Endothelial cell of umbilical vein (primary cell): ENCODE measurements around the gene NAV2. TPM values are rescaled to one million over a fixed set of nuclear protein-coding genes. Genes with fewer than 3 reads are reported as not detected.

Source experiments
- BruUV-seq: library from RNA; stranded (reverse); fragments of 400-500 nt; replicated peaks from 2 replicates; lab custom pipeline; 2021; lab: Mats Ljungman, UMichigan
- CTCF ChIA-PET: fragments of 300-600, 350-600 bp; sonication (Branson Sonifier 250); formaldehyde crosslinking; loops from one replicate; lab custom pipeline; 2021; ENCODE audit warnings: antibody characterized with exemption, inconsistent platforms; lab: Charles Lee
- POLR2A ChIA-PET: fragments of 300-600, 350-600 bp; sonication (Branson Sonifier 250); formaldehyde crosslinking; loops from one replicate; lab custom pipeline; 2021; ENCODE audit warnings: antibody characterized with exemption, inconsistent platforms; lab: Charles Lee
- DNase-seq: peaks from one replicate; pipeline ENCODE4 v3.0.0-alpha.2; 2011; ENCODE audit warnings: low read depth, low spot score
- FAIRE-seq: peaks from 2 replicates; lab custom pipeline; 2011; peaks lifted over from hg19 to GRCh38; lab: Jason Lieb, UNC
- H2AFZ ChIP-seq: 2 replicates; pipeline ENCODE4 v1.6.0; 2012; ENCODE audit warnings: low read depth, low read length, control low read depth, inconsistent platforms
- H3K27ac ChIP-seq: 2 replicates; pipeline ENCODE4 v1.5.1; 2011; ENCODE audit warnings: low read depth, mild to moderate bottlenecking, control low read depth, low read length, moderate library complexity; ENCODE audit not compliant: insufficient read depth
- H3K27me3 ChIP-seq, 2 experiments: 2 replicates each; pipeline versions ENCODE4 v1.6.0 to v1.6.1; 2011; ENCODE audit warnings: low read length in 2 of 2, mixed read lengths in 1 of 2; ENCODE audit not compliant: control insufficient read depth in 2 of 2, insufficient read depth in 2 of 2
- H3K36me3 ChIP-seq, 2 experiments: 2 replicates in 1 of 2; 3 replicates in 1 of 2; pipeline ENCODE4 v1.5.1; 2011; ENCODE audit warnings: low read length in 2 of 2, mild to moderate bottlenecking in 1 of 2, moderate library complexity in 1 of 2; ENCODE audit not compliant: control insufficient read depth in 2 of 2, insufficient read depth in 2 of 2; ENCODE audit errors: extremely low read depth in 1 of 2
- H3K4me1 ChIP-seq: 3 replicates; pipeline ENCODE4 v1.5.1; 2011; ENCODE audit warnings: mild to moderate bottlenecking, low read length; ENCODE audit not compliant: control insufficient read depth, insufficient read depth; ENCODE audit errors: extremely low read depth
- H3K4me2 ChIP-seq: 2 replicates; pipeline ENCODE4 v1.6.1; 2011; ENCODE audit warnings: low read length, control low read depth, mixed read lengths; ENCODE audit not compliant: insufficient read depth
- H3K4me3 ChIP-seq, 3 experiments: fragments of 200-600 bp in 1 of 3; sonication (generic), shearing (Covaris generic) in 1 of 3; replicated peaks in 1 of 3; 2 replicates each; pipeline ENCODE4 v1.5.1; 2011 to 2016; ENCODE audit warnings: control low read depth in 3 of 3, low read length in 3 of 3, mild to moderate bottlenecking in 2 of 3, inconsistent platforms in 1 of 3, low read depth in 1 of 3, moderate library complexity in 1 of 3; ENCODE audit not compliant: insufficient read depth in 1 of 3
- H3K79me2 ChIP-seq: 2 replicates; pipeline ENCODE4 v1.6.0; 2012; ENCODE audit warnings: low read length, inconsistent platforms; ENCODE audit not compliant: control insufficient read depth, insufficient read depth
- H3K9ac ChIP-seq: replicated peaks from 2 replicates; pipeline ENCODE3; 2011; ENCODE audit warnings: low read length, control low read depth; ENCODE audit not compliant: insufficient read depth; ENCODE audit errors: extremely low read depth
- H3K9me1 ChIP-seq: replicated peaks from 3 replicates; pipeline ENCODE4 v1.6.0; 2011; ENCODE audit warnings: mild to moderate bottlenecking, low read length; ENCODE audit not compliant: control insufficient read depth, insufficient read depth; ENCODE audit errors: extremely low read depth
- H3K9me3 ChIP-seq: replicated peaks from 2 replicates; pipeline ENCODE4 v1.5.1; 2012; ENCODE audit warnings: low read length, inconsistent platforms; ENCODE audit not compliant: control insufficient read depth, insufficient read depth
- H4K20me1 ChIP-seq: replicated peaks from 2 replicates; pipeline ENCODE3; 2011; ENCODE audit warnings: mild to moderate bottlenecking, low read length; ENCODE audit not compliant: control insufficient read depth, insufficient read depth; ENCODE audit errors: extremely low read depth
- EZH2 ChIP-seq: IDR thresholded peaks from 2 replicates; pipeline ENCODE4 v1.6.1; 2012; ENCODE audit warnings: borderline replicate concordance, low read depth, mild to moderate bottlenecking, moderate library complexity, low read length, inconsistent platforms; ENCODE audit not compliant: severe bottlenecking
- MAX ChIP-seq: IDR thresholded peaks from 2 replicates; pipeline ENCODE4 v1.6.1; 2011; ENCODE audit not compliant: insufficient read depth, insufficient read length
- dilution Hi-C: fragments of 300-500 bp; cut with MboI; formaldehyde crosslinking; loops from one replicate; pipeline ENCODE4 v1.15.0; 2019; ENCODE audit warnings: low sequenced_read_pairs; ENCODE audit not compliant: extremely low pct_ligation_motif_present
- intact Hi-C: fragments of 100-400 bp; cut with micrococcal nuclease; formaldehyde crosslinking; loops from one replicate; pipeline ENCODE4 v1.10.0; 2022
- polyA plus RNA-seq, 4 experiments: library from polyadenylated mRNA; depleted of rRNA in 3 of 4; stranded (reverse) in 3 of 4; unstranded in 1 of 4; fragments of >200 nt; gene quantifications; 2 replicates each; pipeline versions ENCODE4 v1.2.1 to v1.2.3, GENCODE V29; 2011 to 2012; ENCODE audit warnings: missing spikeins in 1 of 4
- total RNA-seq: library from RNA; stranded (reverse); gene quantifications from 2 replicates; pipeline ENCODE4 v1.2.3, GENCODE V29; 2021
- TF ChIP-seq, protein P1 (sequence below), 2 donors: IDR thresholded peaks; 1 replicate in 1 of 2; 2 replicates in 1 of 2; pipeline ENCODE4 v1.5.1; 2011; ENCODE audit warnings: low read length in 2 of 2, mild to moderate bottlenecking in 2 of 2, moderate library complexity in 2 of 2, control low read depth in 1 of 2, inconsistent platforms in 1 of 2, low read depth in 1 of 2; ENCODE audit not compliant: insufficient read depth in 1 of 2; ENCODE audit errors: extremely low read depth in 1 of 2

NAV2 gene
- total and polyA plus RNA-seq, 2 donors (not counting 3 experiments of a cell fraction or from before 2014, with no cell fraction given): 10.9 to 68.0 TPM

- Histone ChIP-seq H3K27ac (no peak overlapping the region), H3K79me2 (no peaks in the 10 kb centered on the region), H2AFZ (no peak overlapping the region), H3K4me3 (no peak overlapping the region), H3K9me3 (no peaks in the 10 kb centered on the region), H3K27me3 (peaks cover 54 to 68% of the 10 kb centered on the region in 2 experiments), H3K9ac (no peak overlapping the region), H3K4me1 (no peaks in the 10 kb centered on the region), H3K36me3 (no peaks in the 10 kb centered on the region), H3K9me1 (no peaks in the 10 kb centered on the region), H3K4me2 (no peak overlapping the region), H4K20me1 (no peaks in the 10 kb centered on the region)
- DNase-seq: no peak
- POLR2A ChIA-PET: no interaction called here
- CTCF ChIA-PET: interaction anchor here (1.6 to 2.7 kb wide), 3 partner anchors 10 to 26 kb away, joined by 3 to 21 read pairs (median 9); no protein-coding TSS in a partner anchor
- BruUV-seq: no TSS peak
- intact Hi-C loops (no loop called here), dilution Hi-C loops (no loop called here)
- TF ChIP-seq MAX (no peak), EZH2 (no peak)
- no peak for FAIRE-seq
Observed at GRCh38 chr11:20154381-20154780, 441.7 kb downstream of the NAV2 start.

DNA sequence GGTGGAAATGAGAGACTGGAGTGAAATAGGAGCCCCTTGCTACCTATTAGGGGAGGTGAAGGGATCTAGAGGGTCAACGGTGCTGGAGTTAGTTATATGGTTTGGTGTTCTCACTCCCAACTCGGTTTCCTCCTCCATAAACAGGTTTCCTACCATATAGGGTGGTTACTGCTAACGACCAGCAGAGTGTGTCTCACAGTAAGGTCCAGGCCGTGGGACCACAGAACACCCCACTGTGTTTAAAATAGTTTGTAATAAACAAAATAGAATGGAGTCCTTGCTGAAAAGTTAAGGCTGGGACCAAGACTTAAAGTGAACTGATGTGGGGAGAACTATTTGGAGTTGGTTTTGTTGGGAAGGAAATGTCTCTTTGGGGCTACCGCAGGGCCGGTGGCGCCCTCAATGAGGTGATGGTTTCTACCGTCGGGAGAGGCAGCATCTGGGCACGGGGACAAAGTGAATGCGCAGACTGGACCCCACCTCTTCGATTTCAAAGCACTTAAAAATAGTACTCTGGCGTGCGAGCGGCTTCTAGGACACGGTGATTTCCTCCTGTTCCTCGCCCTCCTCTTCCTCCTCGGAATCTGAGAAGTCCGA, 443.1 kb downstream of the NAV2 start:
- Histone ChIP-seq H4K20me1 (no peaks in the 10 kb centered on the region), H3K27me3 (peaks cover 64 to 74% of the 10 kb centered on the region in 2 experiments), H2AFZ (no peak overlapping the region), H3K4me3 (no peak overlapping the region), H3K4me1 (no peaks in the 10 kb centered on the region), H3K36me3 (no peaks in the 10 kb centered on the region), H3K9ac (no peak overlapping the region), H3K79me2 (no peaks in the 10 kb centered on the region), H3K4me2 (no peak overlapping the region), H3K27ac (no peak overlapping the region), H3K9me3 (no peaks in the 10 kb centered on the region), H3K9me1 (no peaks in the 10 kb centered on the region)
- POLR2A ChIA-PET: no interaction called here
- TF ChIP-seq EZH2: peak; percentile 69
- TF ChIP-seq, protein P1, sequence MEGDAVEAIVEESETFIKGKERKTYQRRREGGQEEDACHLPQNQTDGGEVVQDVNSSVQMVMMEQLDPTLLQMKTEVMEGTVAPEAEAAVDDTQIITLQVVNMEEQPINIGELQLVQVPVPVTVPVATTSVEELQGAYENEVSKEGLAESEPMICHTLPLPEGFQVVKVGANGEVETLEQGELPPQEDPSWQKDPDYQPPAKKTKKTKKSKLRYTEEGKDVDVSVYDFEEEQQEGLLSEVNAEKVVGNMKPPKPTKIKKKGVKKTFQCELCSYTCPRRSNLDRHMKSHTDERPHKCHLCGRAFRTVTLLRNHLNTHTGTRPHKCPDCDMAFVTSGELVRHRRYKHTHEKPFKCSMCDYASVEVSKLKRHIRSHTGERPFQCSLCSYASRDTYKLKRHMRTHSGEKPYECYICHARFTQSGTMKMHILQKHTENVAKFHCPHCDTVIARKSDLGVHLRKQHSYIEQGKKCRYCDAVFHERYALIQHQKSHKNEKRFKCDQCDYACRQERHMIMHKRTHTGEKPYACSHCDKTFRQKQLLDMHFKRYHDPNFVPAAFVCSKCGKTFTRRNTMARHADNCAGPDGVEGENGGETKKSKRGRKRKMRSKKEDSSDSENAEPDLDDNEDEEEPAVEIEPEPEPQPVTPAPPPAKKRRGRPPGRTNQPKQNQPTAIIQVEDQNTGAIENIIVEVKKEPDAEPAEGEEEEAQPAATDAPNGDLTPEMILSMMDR (IDR thresholded peaks at IDR 0.05; ENCODE audit: extremely low read depth in 1 of 2, insufficient read depth in 1 of 2, low read depth in 1 of 2, low read length in 2 of 2): no peak
- BruUV-seq: no TSS peak
- FAIRE-seq (no peak), DNase-seq (no peak)
- intact Hi-C loops: no loop called here
- dilution Hi-C loops: no loop called here
- CTCF ChIA-PET: interaction anchor here (1.2 to 2.7 kb wide), 3 partner anchors 11 to 23 kb away, joined by 3 to 21 read pairs (median 3); no protein-coding TSS in a partner anchor
